Mesenchymal stem cell (in vitro differentiated cells and primary cell): ENCODE results near the gene TBC1D22A.
A peak's percentile ranks its signal among the peaks of the same experiment; 100 is the strongest.

Experiments
- DNase-seq: peaks from one replicate; pipeline ENCODE4 v3.0.0-alpha.2; 2013
- H2AFZ ChIP-seq: one replicate; pipeline ENCODE4 v1.6.1; 2013; ENCODE audit warnings: low read depth, mild to moderate bottlenecking, control low read depth, inconsistent platforms, low read length, moderate library complexity
- H2AK5ac ChIP-seq: 2 replicates; pipeline ENCODE4 v1.6.1; 2013; ENCODE audit warnings: low read length, moderate library complexity, mild to moderate bottlenecking, inconsistent platforms; ENCODE audit not compliant: severe bottlenecking
- H2BK120ac ChIP-seq: one replicate; pipeline ENCODE4 v1.6.1; 2013; ENCODE audit warnings: low read depth, mild to moderate bottlenecking, inconsistent platforms, low read length, moderate library complexity
- H2BK12ac ChIP-seq, 2 experiments: one replicate each; pipeline ENCODE4 v1.6.1; 2013; ENCODE audit warnings: inconsistent platforms in 2 of 2, low read length in 2 of 2, mild to moderate bottlenecking in 2 of 2, moderate library complexity in 2 of 2, control low read depth in 1 of 2
- H2BK15ac ChIP-seq: one replicate; pipeline ENCODE4 v1.6.1; 2013; ENCODE audit warnings: mild to moderate bottlenecking, low read depth, inconsistent platforms; ENCODE audit not compliant: poor library complexity, severe bottlenecking
- H2BK5ac ChIP-seq: 2 replicates; pipeline ENCODE4 v1.6.1; 2013; ENCODE audit warnings: low read depth, mild to moderate bottlenecking, low read length, control low read depth, inconsistent platforms; ENCODE audit not compliant: poor library complexity, severe bottlenecking
- H3K14ac ChIP-seq, 2 experiments: one replicate each; pipeline ENCODE4 v1.6.1; 2013; ENCODE audit warnings: inconsistent platforms in 2 of 2, low read length in 2 of 2, control low read depth in 1 of 2, mild to moderate bottlenecking in 1 of 2, moderate library complexity in 1 of 2
- H3K18ac ChIP-seq, 2 experiments: one replicate each; pipeline ENCODE4 v1.6.1; 2013; ENCODE audit warnings: inconsistent platforms in 2 of 2, low read length in 2 of 2, control low read depth in 1 of 2, low read depth in 1 of 2, mild to moderate bottlenecking in 1 of 2
- H3K23ac ChIP-seq, 2 experiments: one replicate each; pipeline ENCODE4 v1.6.1; 2013; ENCODE audit warnings: inconsistent platforms in 2 of 2, low read length in 2 of 2, mild to moderate bottlenecking in 2 of 2, moderate library complexity in 2 of 2, control low read depth in 1 of 2
- H3K27ac ChIP-seq: 2 replicates; pipeline ENCODE4 v1.5.1; 2013; ENCODE audit warnings: mild to moderate bottlenecking, moderate library complexity, low read length, control low read depth, inconsistent platforms; ENCODE audit not compliant: poor library complexity, severe bottlenecking
- H3K27me3 ChIP-seq, 2 experiments: 2 replicates each; pipeline versions ENCODE4 v1.6.1 to v1.7.0; 2013; ENCODE audit warnings: low read length in 2 of 2, mild to moderate bottlenecking in 2 of 2, moderate library complexity in 2 of 2, control low read depth in 1 of 2, inconsistent platforms in 1 of 2; ENCODE audit not compliant: control insufficient read depth in 1 of 2, insufficient read depth in 1 of 2
- H3K36me3 ChIP-seq, 2 experiments: 2 replicates each; pipeline versions ENCODE4 v1.6.1 to v1.7.0; 2013; ENCODE audit warnings: low read length in 2 of 2, control low read depth in 1 of 2, inconsistent platforms in 1 of 2, low read depth in 1 of 2, mild to moderate bottlenecking in 1 of 2; ENCODE audit not compliant: insufficient read depth in 2 of 2, control insufficient read depth in 1 of 2
- H3K4ac ChIP-seq, 2 experiments: one replicate each; pipeline ENCODE4 v1.6.1; 2013; ENCODE audit warnings: inconsistent platforms in 2 of 2, low read length in 2 of 2, mild to moderate bottlenecking in 2 of 2, moderate library complexity in 2 of 2, control low read depth in 1 of 2, low read depth in 1 of 2
- H3K4me1 ChIP-seq: 2 replicates; pipeline ENCODE4 v1.6.1; 2013; ENCODE audit warnings: low read depth, low read length, control low read depth; ENCODE audit not compliant: control insufficient read depth, insufficient read depth
- H3K4me2 ChIP-seq: 2 replicates; pipeline ENCODE4 v1.6.1; 2013; ENCODE audit warnings: low read length, mild to moderate bottlenecking, inconsistent platforms; ENCODE audit not compliant: poor library complexity, severe bottlenecking
- H3K4me3 ChIP-seq, 2 experiments: 2 replicates each; pipeline versions ENCODE4 v1.5.1 to v1.7.0; 2013; ENCODE audit warnings: low read length in 2 of 2, mild to moderate bottlenecking in 2 of 2, control low read depth in 1 of 2, low read depth in 1 of 2; ENCODE audit not compliant: insufficient read depth in 1 of 2
- H3K79me1 ChIP-seq: replicated peaks from 2 replicates; pipeline ENCODE4 v1.6.1; 2013; ENCODE audit warnings: mild to moderate bottlenecking, control low read depth, low read length, inconsistent platforms; ENCODE audit not compliant: poor library complexity, severe bottlenecking
- H3K9ac ChIP-seq: 2 replicates; pipeline ENCODE4 v1.7.0; 2013; ENCODE audit warnings: mild to moderate bottlenecking, low read length, moderate library complexity
- H3K9me3 ChIP-seq: 2 replicates; pipeline ENCODE4 v1.7.0; 2013; ENCODE audit warnings: mild to moderate bottlenecking, low read length; ENCODE audit not compliant: control insufficient read depth
- H4K8ac ChIP-seq: one replicate; pipeline ENCODE4 v1.6.1; 2013; ENCODE audit warnings: inconsistent platforms, mild to moderate bottlenecking, low read length, moderate library complexity
- H4K91ac ChIP-seq: one replicate; pipeline ENCODE4 v1.6.1; 2013; ENCODE audit warnings: mild to moderate bottlenecking, low read length, inconsistent platforms
- WGBS: methylation state at CpG from one replicate; pipeline ENCODE4 v1.1.7; 2013; ENCODE audit warnings: mixed read lengths; 5-methylcytosine and 5-hydroxymethylcytosine counted together

TBC1D22A gene

GRCh38 chr22:47102648-47103047, 340.2 kb downstream of the TBC1D22A start:
- H3K27ac ChIP-seq = no peak overlapping the region
- no peak overlapping the region for H3K4me2 ChIP-seq
- H3K4me1 ChIP-seq = peaks cover 8% of the 10 kb centered on the region
- H3K4me3 ChIP-seq = no peak overlapping the region
- no peak overlapping the region for H3K9ac ChIP-seq
- no peaks in the 10 kb centered on the region for H3K27me3 ChIP-seq
- H3K9me3 ChIP-seq = no peaks in the 10 kb centered on the region
- H4K91ac ChIP-seq = no peak overlapping the region
- no peak overlapping the region for H2BK5ac ChIP-seq
- no peak overlapping the region for H3K18ac ChIP-seq
- no peak overlapping the region for H4K8ac ChIP-seq
- peaks cover 0 to 25% of the 10 kb centered on the region in 2 experiments for H3K36me3 ChIP-seq
- H2AFZ ChIP-seq = no peak overlapping the region
- peaks cover 16% of the 10 kb centered on the region for H3K79me1 ChIP-seq
- no peak overlapping the region for H2BK120ac ChIP-seq
- H2AK5ac ChIP-seq = no peak overlapping the region
- no peak overlapping the region for H2BK15ac ChIP-seq
- WGBS = 30% methylated on average over 2 of the region's 2 CpGs
- peak; percentile 36 for DNase-seq
- no peak overlapping the region for H2BK12ac ChIP-seq
- no peak overlapping the region for H3K23ac ChIP-seq
- no peak overlapping the region for H3K14ac ChIP-seq
- no peak overlapping the region for H3K4ac ChIP-seq

- Histone ChIP-seq H4K91ac (no peak overlapping the region), H3K9me3 (no peaks in the 10 kb centered on the region), H3K4ac (no peak overlapping the region), H2BK5ac (no peak overlapping the region), H3K4me2 (no peak overlapping the region), H2BK15ac (no peak overlapping the region), H2AK5ac (no peak overlapping the region), H3K23ac (no peak overlapping the region), H3K4me3 (no peak overlapping the region), H3K27me3 (no peaks in the 10 kb centered on the region), H3K18ac (no peak overlapping the region), H3K14ac (no peak overlapping the region), H2AFZ (no peak overlapping the region), H4K8ac (no peak overlapping the region), H3K79me1 (peaks cover 11% of the 10 kb centered on the region), H3K4me1 (peaks cover 2% of the 10 kb centered on the region), H3K27ac (no peak overlapping the region), H3K9ac (no peak overlapping the region), H3K36me3 (peaks cover 0 to 20% of the 10 kb centered on the region in 2 experiments), H2BK12ac (no peak overlapping the region), H2BK120ac (no peak overlapping the region)
- 94% methylated on average over 1 of the region's 4 CpGs for WGBS
- DNase-seq = no peak
These were observed 342.6 kb downstream of the TBC1D22A start for GRCh38 chr22:47105085-47105484.

GRCh38 chr22:47106806-47107205, 344.4 kb downstream of the TBC1D22A start:
- Histone ChIP-seq H3K4me1 (peaks cover 8% of the 10 kb centered on the region), H2AFZ (no peak overlapping the region), H3K79me1 (peaks cover 12% of the 10 kb centered on the region), H2AK5ac (peak overlapping the region; percentile 86), H3K36me3 (peaks cover 2 to 13% of the 10 kb centered on the region in 2 experiments), H3K27me3 (no peaks in the 10 kb centered on the region), H3K9ac (peak overlapping the region; percentile 63), H3K18ac (no peak overlapping the region), H3K27ac (peak overlapping the region; percentile 79), H3K14ac (no peak overlapping the region), H3K4me3 (no peak overlapping the region), H2BK15ac (no peak overlapping the region), H3K23ac (no peak overlapping the region), H3K9me3 (no peaks in the 10 kb centered on the region), H2BK120ac (no peak overlapping the region), H2BK5ac (no peak overlapping the region), H4K8ac (no peak overlapping the region), H2BK12ac (no peak overlapping the region), H4K91ac (no peak overlapping the region), H3K4ac (no peak overlapping the region), H3K4me2 (no peak overlapping the region)
- 94% methylated on average over 2 of the region's 5 CpGs for WGBS
- no peak for DNase-seq

- peak; percentile 75 for DNase-seq
- 0% methylated on average over 1 of the region's 2 CpGs for WGBS
These were observed 345.0 kb downstream of the TBC1D22A start for GRCh38 chr22:47107431-47107830.

More at GRCh38 chr22:47107431-47107830, 345.0 kb downstream of the TBC1D22A start:
- H3K14ac ChIP-seq = no peak overlapping the region
- no peak overlapping the region for H2AFZ ChIP-seq
- no peak overlapping the region for H2BK5ac ChIP-seq
- H2BK12ac ChIP-seq = no peak overlapping the region
- H2AK5ac ChIP-seq = no peak overlapping the region
- H3K4me1 ChIP-seq = peaks cover 14% of the 10 kb centered on the region
- no peak overlapping the region for H3K23ac ChIP-seq
- H3K36me3 ChIP-seq = peaks cover 4 to 14% of the 10 kb centered on the region in 2 experiments
- no peak overlapping the region for H2BK120ac ChIP-seq
- H3K9ac ChIP-seq = peak overlapping the region; percentile 63
- no peak overlapping the region for H4K91ac ChIP-seq
- H3K9me3 ChIP-seq = no peaks in the 10 kb centered on the region
- H3K4me3 ChIP-seq = no peak overlapping the region
- H2BK15ac ChIP-seq = no peak overlapping the region
- peaks cover 10% of the 10 kb centered on the region for H3K79me1 ChIP-seq
- no peak overlapping the region for H4K8ac ChIP-seq
- no peak overlapping the region for H3K18ac ChIP-seq
- peak overlapping the region; percentile 79 for H3K27ac ChIP-seq
- no peak overlapping the region for H3K4ac ChIP-seq
- no peak overlapping the region for H3K4me2 ChIP-seq
- no peaks in the 10 kb centered on the region for H3K27me3 ChIP-seq
